ENCODE results near the gene CAMTA1. TPM values are rescaled to one million over a fixed set of nuclear protein-coding genes. Genes with fewer than 3 reads are reported as not detected.

CAMTA1 gene
- total RNA-seq, 1 donor from 2014 or later = 77.6 TPM

- no peak overlapping the region for H3K27ac Mint-ChIP-seq (ENCODE audit: unreplicated experiment)
- TF ChIP-seq EZH2 (IDR thresholded peaks at IDR 0.05; ENCODE audit: insufficient read depth, low read length) (no peak), CTCF (IDR thresholded peaks at IDR 0.05; ENCODE audit: insufficient read depth, low read depth, low read length) (no peak)
- Histone ChIP-seq H3K4me3 (ENCODE audit: insufficient read depth, low read depth, low read length) (no peak overlapping the region), H3K4me1 (ENCODE audit: insufficient read depth, low read length) (no peaks in the 10 kb centered on the region), H3K4me2 (ENCODE audit: low read length) (no peak overlapping the region), H3K27ac (ENCODE audit: low read depth, low read length) (no peak overlapping the region), H3K79me2 (ENCODE audit: insufficient read depth, low read length) (no peaks in the 10 kb centered on the region), H2AFZ (ENCODE audit: low read depth, low read length) (no peak overlapping the region), H3K27me3 (ENCODE audit: insufficient read depth, low read length) (no peaks in the 10 kb centered on the region), H4K20me1 (ENCODE audit: insufficient read depth, low read length) (no peaks in the 10 kb centered on the region), H3K36me3 (ENCODE audit: insufficient read depth, low read length) (no peaks in the 10 kb centered on the region), H3K9me3 (ENCODE audit: insufficient read depth, low read depth, low read length) (no peaks in the 10 kb centered on the region), H3K9ac (ENCODE audit: low read length) (no peak overlapping the region)
- H3K36me3 Mint-ChIP-seq (ENCODE audit: low read depth, unreplicated experiment) = no peaks in the 10 kb centered on the region
- H3K27me3 Mint-ChIP-seq (ENCODE audit: low read depth, unreplicated experiment) = peaks cover 9% of the 10 kb centered on the region
- no peak for DNase-seq (ENCODE audit: low read depth)
- FAIRE-seq = no peak
- H3K9me3 Mint-ChIP-seq (ENCODE audit: unreplicated experiment) = no peaks in the 10 kb centered on the region
- H3K4me3 Mint-ChIP-seq (ENCODE audit: unreplicated experiment) = no peak overlapping the region
- no peaks in the 10 kb centered on the region for H3K4me1 Mint-ChIP-seq (ENCODE audit: low read depth, unreplicated experiment)
Measured at GRCh38 chr1:7506454-7507284, 721.4 kb downstream of the CAMTA1 start.

GRCh38 chr1:7507285-7508019 lies 722.2 kb downstream of the CAMTA1 start:
- Mint-ChIP-seq H3K9me3 (ENCODE audit: unreplicated experiment) (no peaks in the 10 kb centered on the region), H3K27me3 (ENCODE audit: low read depth, unreplicated experiment) (peaks cover 11% of the 10 kb centered on the region)
- no peak overlapping the region for H2AFZ ChIP-seq (ENCODE audit: low read depth, low read length)

More at GRCh38 chr1:7507285-7508019, 722.2 kb downstream of the CAMTA1 start:
- no peaks in the 10 kb centered on the region for H3K4me1 Mint-ChIP-seq (ENCODE audit: low read depth, unreplicated experiment)
- H3K36me3 Mint-ChIP-seq (ENCODE audit: low read depth, unreplicated experiment) = no peaks in the 10 kb centered on the region
- Histone ChIP-seq H3K4me1 (ENCODE audit: insufficient read depth, low read length) (no peaks in the 10 kb centered on the region), H3K9me3 (ENCODE audit: insufficient read depth, low read depth, low read length) (no peaks in the 10 kb centered on the region), H3K9ac (ENCODE audit: low read length) (no peak overlapping the region), H3K36me3 (ENCODE audit: insufficient read depth, low read length) (no peaks in the 10 kb centered on the region), H3K4me2 (ENCODE audit: low read length) (no peak overlapping the region), H3K27me3 (ENCODE audit: insufficient read depth, low read length) (no peaks in the 10 kb centered on the region), H3K4me3 (ENCODE audit: insufficient read depth, low read depth, low read length) (no peak overlapping the region), H3K79me2 (ENCODE audit: insufficient read depth, low read length) (no peaks in the 10 kb centered on the region), H4K20me1 (ENCODE audit: insufficient read depth, low read length) (no peaks in the 10 kb centered on the region), H3K27ac (ENCODE audit: low read depth, low read length) (no peak overlapping the region)
- H3K27ac Mint-ChIP-seq (ENCODE audit: unreplicated experiment) = no peak overlapping the region
- FAIRE-seq (no peak), DNase-seq (ENCODE audit: low read depth) (no peak)
- TF ChIP-seq EZH2 (IDR thresholded peaks at IDR 0.05; ENCODE audit: insufficient read depth, low read length) (no peak), CTCF (IDR thresholded peaks at IDR 0.05; ENCODE audit: insufficient read depth, low read depth, low read length) (no peak)
- H3K4me3 Mint-ChIP-seq (ENCODE audit: unreplicated experiment) = no peak overlapping the region

Data from astrocyte (in vitro differentiated cells and primary cell).